WTC11 (cell line): ENCODE measurements around the gene GOSR2. TPM values are rescaled to one million over a fixed set of nuclear protein-coding genes. Genes with fewer than 3 reads are reported as not detected.

ENCODE experiments used
- ATAC-seq: fragments of 200-7000 bp; cut with Tn5 transposase; 2 replicates; pipeline ENCODE4 v1.10.0; 2021; ENCODE audit warnings: mild to moderate bottlenecking, moderate library complexity
- CTCF ChIA-PET: fragments of 300-600 bp; sonication (Branson Sonifier 250); formaldehyde crosslinking; loops from one replicate; lab custom pipeline; 2021; ENCODE audit warnings: antibody characterized with exemption; lab: Charles Lee
- POLR2A ChIA-PET: fragments of 350-600 bp; sonication (Branson Sonifier 250); formaldehyde crosslinking; loops from one replicate; lab custom pipeline; 2021; ENCODE audit warnings: antibody characterized with exemption; lab: Charles Lee
- DNase-seq: peaks from one replicate; pipeline ENCODE4 v3.0.0; 2021; ENCODE audit warnings: low spot score
- H3K27ac Mint-ChIP-seq: 2 replicates; pipeline ENCODE4 v1.8.0; 2021; ENCODE audit warnings: mixed read lengths
- H3K27me3 Mint-ChIP-seq: 2 replicates; pipeline ENCODE4 v1.8.0; 2021; ENCODE audit warnings: low read depth, mild to moderate bottlenecking, moderate library complexity, mixed read lengths
- H3K36me3 Mint-ChIP-seq: 2 replicates; pipeline ENCODE4 v1.8.0; 2021; ENCODE audit warnings: mixed read lengths
- H3K4me1 Mint-ChIP-seq: 2 replicates; pipeline ENCODE4 v1.8.0; 2022; ENCODE audit warnings: mixed read lengths
- H3K4me3 Mint-ChIP-seq: 2 replicates; pipeline ENCODE4 v1.8.0; 2021; ENCODE audit warnings: mild to moderate bottlenecking, moderate library complexity, mixed read lengths
- H3K9me3 Mint-ChIP-seq: 2 replicates; pipeline ENCODE4 v1.8.0; 2021; ENCODE audit warnings: mixed read lengths
- CBFB ChIP-seq: sonication (generic); formaldehyde crosslinking; IDR thresholded peaks from 2 replicates; pipeline ENCODE4 v1.8.1; 2022; ENCODE audit warnings: mild to moderate bottlenecking, low read depth, missing genetic modification reagents
- CDX4 ChIP-seq: fragments of 250-450 bp; sonication (Bioruptor Pico); IDR thresholded peaks from 2 replicates; pipeline ENCODE4 v1.9.0; 2021; ENCODE audit warnings: moderate library complexity, mild to moderate bottlenecking, inconsistent platforms, borderline replicate concordance
- EMX1 ChIP-seq: fragments of 250-450 bp; sonication (Bioruptor Pico); IDR thresholded peaks from 2 replicates; pipeline ENCODE4 v1.8.0; 2021; ENCODE audit warnings: mild to moderate bottlenecking
- FOXJ3 ChIP-seq: sonication (generic); formaldehyde crosslinking; IDR thresholded peaks from 2 replicates; pipeline ENCODE4 v1.9.0; 2021; ENCODE audit warnings: missing genetic modification reagents, mild to moderate bottlenecking, borderline replicate concordance
- GRHL2 ChIP-seq: fragments of 250-450 bp; sonication (Bioruptor Pico); IDR thresholded peaks from 2 replicates; pipeline ENCODE4 v1.8.0; 2022; ENCODE audit warnings: mild to moderate bottlenecking, moderate library complexity; ENCODE audit not compliant: insufficient replicate concordance, severe bottlenecking
- HMGXB4 ChIP-seq: sonication (generic); formaldehyde crosslinking; IDR thresholded peaks from 2 replicates; pipeline ENCODE4 v1.8.1; 2023; ENCODE audit warnings: mild to moderate bottlenecking, moderate library complexity, missing genetic modification reagents
- NFATC4 ChIP-seq: fragments of 250-450 bp; sonication (Bioruptor Pico); IDR thresholded peaks from 2 replicates; pipeline ENCODE4 v1.9.0; 2021; ENCODE audit warnings: mild to moderate bottlenecking
- NFE2L1 ChIP-seq: sonication (generic); formaldehyde crosslinking; IDR thresholded peaks from 2 replicates; pipeline ENCODE4 v1.8.1; 2023; ENCODE audit warnings: missing genetic modification reagents
- NR3C1 ChIP-seq: sonication (generic); formaldehyde crosslinking; conservative IDR thresholded peaks from 2 replicates; pipeline ENCODE4 v1.8.1; 2023; ENCODE audit warnings: low read depth, mild to moderate bottlenecking, missing genetic modification reagents
- STAT6 ChIP-seq: sonication (generic); formaldehyde crosslinking; conservative IDR thresholded peaks from 2 replicates; pipeline ENCODE4 v1.8.1; 2023; ENCODE audit warnings: mild to moderate bottlenecking, low read depth, missing genetic modification reagents, moderate library complexity
- USF2 ChIP-seq: sonication (generic); formaldehyde crosslinking; IDR thresholded peaks from 2 replicates; pipeline ENCODE4 v1.8.1; 2023; ENCODE audit warnings: mild to moderate bottlenecking, missing genetic modification reagents, moderate library complexity
- ZNF219 ChIP-seq: sonication (generic); formaldehyde crosslinking; IDR thresholded peaks from 2 replicates; pipeline ENCODE4 v1.8.0; 2023; ENCODE audit warnings: missing genetic modification reagents, mild to moderate bottlenecking, borderline replicate concordance
- ZNF671 ChIP-seq: fragments of 250-450 bp; sonication (Bioruptor Pico); IDR thresholded peaks from 2 replicates; pipeline ENCODE4 v1.8.0; 2021; ENCODE audit warnings: mild to moderate bottlenecking
- total RNA-seq: library from RNA; stranded (reverse); gene quantifications from 3 replicates; pipeline ENCODE4 v1.2.3, GENCODE V29; 2021
- TF ChIP-seq, protein P1 (sequence below): sonication (generic); formaldehyde crosslinking; IDR thresholded peaks from 2 replicates; pipeline ENCODE4 v1.8.0; 2022; ENCODE audit warnings: mild to moderate bottlenecking, missing genetic modification reagents
- TF ChIP-seq, protein P2 (sequence below): sonication (generic); formaldehyde crosslinking; conservative IDR thresholded peaks from 2 replicates; pipeline ENCODE4 v1.8.1; 2022; ENCODE audit warnings: mild to moderate bottlenecking, missing genetic modification reagents
- TF ChIP-seq, protein P3 (sequence below): sonication (generic); formaldehyde crosslinking; IDR thresholded peaks from 2 replicates; pipeline ENCODE4 v1.8.0; 2022; ENCODE audit warnings: missing genetic modification reagents
- TF ChIP-seq, protein P4 (sequence below): sonication (generic); formaldehyde crosslinking; IDR thresholded peaks from 2 replicates; pipeline ENCODE4 v1.8.0; 2023; ENCODE audit warnings: mild to moderate bottlenecking, missing genetic modification reagents

GOSR2 gene
- total RNA-seq, 1 experiment from 2014 or later: 45.8 TPM

GRCh38 chr17:46903762-46904672, 18.9 kb upstream of the GOSR2 start:
- POLR2A ChIA-PET: no interaction called here
- CTCF ChIA-PET: interaction anchor here (2.2 kb wide), 1 partner anchor 39 kb away, joined by 8 read pairs; no protein-coding TSS in a partner anchor
- no peak for ATAC-seq
- no peaks in the 10 kb centered on the region for H3K27me3 Mint-ChIP-seq
- H3K27ac Mint-ChIP-seq: no peak overlapping the region
- H3K4me1 Mint-ChIP-seq: peaks cover 12% of the 10 kb centered on the region
- H3K9me3 Mint-ChIP-seq: peaks cover 5% of the 10 kb centered on the region; the same call in 1 of the 2 replicates
- DNase-seq: no peak
- H3K4me3 Mint-ChIP-seq: no peak overlapping the region
- H3K36me3 Mint-ChIP-seq: no peaks in the 10 kb centered on the region
- no peak for TF ChIP-seq NR3C1 (CRISPR knock-in tag)
- no peak for TF ChIP-seq CDX4 (CRISPR knock-in tag)
- TF ChIP-seq CBFB: no peak
- TF ChIP-seq, protein P1, sequence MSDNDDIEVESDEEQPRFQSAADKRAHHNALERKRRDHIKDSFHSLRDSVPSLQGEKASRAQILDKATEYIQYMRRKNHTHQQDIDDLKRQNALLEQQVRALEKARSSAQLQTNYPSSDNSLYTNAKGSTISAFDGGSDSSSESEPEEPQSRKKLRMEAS (CRISPR knock-in tag): no peak
- TF ChIP-seq, protein P2, sequence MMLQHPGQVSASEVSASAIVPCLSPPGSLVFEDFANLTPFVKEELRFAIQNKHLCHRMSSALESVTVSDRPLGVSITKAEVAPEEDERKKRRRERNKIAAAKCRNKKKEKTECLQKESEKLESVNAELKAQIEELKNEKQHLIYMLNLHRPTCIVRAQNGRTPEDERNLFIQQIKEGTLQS (CRISPR knock-in tag): no peak
- TF ChIP-seq STAT6 (CRISPR knock-in tag): no peak
- no peak for TF ChIP-seq USF2 (CRISPR knock-in tag)
- TF ChIP-seq ZNF219 (CRISPR knock-in tag): no peak
- no peak for TF ChIP-seq FOXJ3 (CRISPR knock-in tag)
- no peak for TF ChIP-seq GRHL2
- TF ChIP-seq, protein P3, sequence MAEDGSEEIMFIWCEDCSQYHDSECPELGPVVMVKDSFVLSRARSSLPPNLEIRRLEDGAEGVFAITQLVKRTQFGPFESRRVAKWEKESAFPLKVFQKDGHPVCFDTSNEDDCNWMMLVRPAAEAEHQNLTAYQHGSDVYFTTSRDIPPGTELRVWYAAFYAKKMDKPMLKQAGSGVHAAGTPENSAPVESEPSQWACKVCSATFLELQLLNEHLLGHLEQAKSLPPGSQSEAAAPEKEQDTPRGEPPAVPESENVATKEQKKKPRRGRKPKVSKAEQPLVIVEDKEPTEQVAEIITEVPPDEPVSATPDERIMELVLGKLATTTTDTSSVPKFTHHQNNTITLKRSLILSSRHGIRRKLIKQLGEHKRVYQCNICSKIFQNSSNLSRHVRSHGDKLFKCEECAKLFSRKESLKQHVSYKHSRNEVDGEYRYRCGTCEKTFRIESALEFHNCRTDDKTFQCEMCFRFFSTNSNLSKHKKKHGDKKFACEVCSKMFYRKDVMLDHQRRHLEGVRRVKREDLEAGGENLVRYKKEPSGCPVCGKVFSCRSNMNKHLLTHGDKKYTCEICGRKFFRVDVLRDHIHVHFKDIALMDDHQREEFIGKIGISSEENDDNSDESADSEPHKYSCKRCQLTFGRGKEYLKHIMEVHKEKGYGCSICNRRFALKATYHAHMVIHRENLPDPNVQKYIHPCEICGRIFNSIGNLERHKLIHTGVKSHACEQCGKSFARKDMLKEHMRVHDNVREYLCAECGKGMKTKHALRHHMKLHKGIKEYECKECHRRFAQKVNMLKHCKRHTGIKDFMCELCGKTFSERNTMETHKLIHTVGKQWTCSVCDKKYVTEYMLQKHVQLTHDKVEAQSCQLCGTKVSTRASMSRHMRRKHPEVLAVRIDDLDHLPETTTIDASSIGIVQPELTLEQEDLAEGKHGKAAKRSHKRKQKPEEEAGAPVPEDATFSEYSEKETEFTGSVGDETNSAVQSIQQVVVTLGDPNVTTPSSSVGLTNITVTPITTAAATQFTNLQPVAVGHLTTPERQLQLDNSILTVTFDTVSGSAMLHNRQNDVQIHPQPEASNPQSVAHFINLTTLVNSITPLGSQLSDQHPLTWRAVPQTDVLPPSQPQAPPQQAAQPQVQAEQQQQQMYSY (CRISPR knock-in tag): no peak
- TF ChIP-seq, protein P4, sequence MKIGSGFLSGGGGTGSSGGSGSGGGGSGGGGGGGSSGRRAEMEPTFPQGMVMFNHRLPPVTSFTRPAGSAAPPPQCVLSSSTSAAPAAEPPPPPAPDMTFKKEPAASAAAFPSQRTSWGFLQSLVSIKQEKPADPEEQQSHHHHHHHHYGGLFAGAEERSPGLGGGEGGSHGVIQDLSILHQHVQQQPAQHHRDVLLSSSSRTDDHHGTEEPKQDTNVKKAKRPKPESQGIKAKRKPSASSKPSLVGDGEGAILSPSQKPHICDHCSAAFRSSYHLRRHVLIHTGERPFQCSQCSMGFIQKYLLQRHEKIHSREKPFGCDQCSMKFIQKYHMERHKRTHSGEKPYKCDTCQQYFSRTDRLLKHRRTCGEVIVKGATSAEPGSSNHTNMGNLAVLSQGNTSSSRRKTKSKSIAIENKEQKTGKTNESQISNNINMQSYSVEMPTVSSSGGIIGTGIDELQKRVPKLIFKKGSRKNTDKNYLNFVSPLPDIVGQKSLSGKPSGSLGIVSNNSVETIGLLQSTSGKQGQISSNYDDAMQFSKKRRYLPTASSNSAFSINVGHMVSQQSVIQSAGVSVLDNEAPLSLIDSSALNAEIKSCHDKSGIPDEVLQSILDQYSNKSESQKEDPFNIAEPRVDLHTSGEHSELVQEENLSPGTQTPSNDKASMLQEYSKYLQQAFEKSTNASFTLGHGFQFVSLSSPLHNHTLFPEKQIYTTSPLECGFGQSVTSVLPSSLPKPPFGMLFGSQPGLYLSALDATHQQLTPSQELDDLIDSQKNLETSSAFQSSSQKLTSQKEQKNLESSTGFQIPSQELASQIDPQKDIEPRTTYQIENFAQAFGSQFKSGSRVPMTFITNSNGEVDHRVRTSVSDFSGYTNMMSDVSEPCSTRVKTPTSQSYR (CRISPR knock-in tag): no peak
- TF ChIP-seq EMX1: no peak
- TF ChIP-seq HMGXB4 (CRISPR knock-in tag): no peak
- TF ChIP-seq NFE2L1 (CRISPR knock-in tag): no peak
- no peak for TF ChIP-seq NFATC4 (CRISPR knock-in tag)
- no peak for TF ChIP-seq ZNF671 (CRISPR knock-in tag)
